ENCODE measurements around the gene EIF2S1.
"Not testable (repeated sequence)": the region's sequence is repeated elsewhere in the genome, so short reads cannot be mapped to it uniquely, and the experiment has no call there.

The EIF2S1 gene

DNA sequence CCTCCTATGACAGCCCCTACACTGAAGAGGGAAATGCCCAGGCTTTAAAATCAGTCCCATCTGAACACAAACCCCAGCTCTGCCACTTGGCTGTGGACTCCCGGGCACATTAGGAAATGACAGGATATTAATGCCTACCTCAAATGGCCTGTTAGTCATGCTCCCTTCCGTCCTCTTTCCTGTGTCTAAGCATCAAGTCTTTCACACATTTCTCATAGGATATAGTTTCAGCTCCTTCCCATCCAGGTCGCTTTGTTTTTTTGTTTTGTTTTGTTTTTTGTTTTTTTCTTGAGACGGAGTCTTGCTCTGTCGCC is 35.7 kb downstream of the EIF2S1 start:
- peak; percentile 22 for DNase-seq (ENCODE audit: low read depth)
- TF ChIP-seq CTCF (IDR thresholded peaks at IDR 0.05; ENCODE audit: low read length, missing control alignments) = no peak
- H3K4me3 ChIP-seq (replicated peaks; ENCODE audit: low read depth, low read length) = no peak overlapping the region

DNA sequence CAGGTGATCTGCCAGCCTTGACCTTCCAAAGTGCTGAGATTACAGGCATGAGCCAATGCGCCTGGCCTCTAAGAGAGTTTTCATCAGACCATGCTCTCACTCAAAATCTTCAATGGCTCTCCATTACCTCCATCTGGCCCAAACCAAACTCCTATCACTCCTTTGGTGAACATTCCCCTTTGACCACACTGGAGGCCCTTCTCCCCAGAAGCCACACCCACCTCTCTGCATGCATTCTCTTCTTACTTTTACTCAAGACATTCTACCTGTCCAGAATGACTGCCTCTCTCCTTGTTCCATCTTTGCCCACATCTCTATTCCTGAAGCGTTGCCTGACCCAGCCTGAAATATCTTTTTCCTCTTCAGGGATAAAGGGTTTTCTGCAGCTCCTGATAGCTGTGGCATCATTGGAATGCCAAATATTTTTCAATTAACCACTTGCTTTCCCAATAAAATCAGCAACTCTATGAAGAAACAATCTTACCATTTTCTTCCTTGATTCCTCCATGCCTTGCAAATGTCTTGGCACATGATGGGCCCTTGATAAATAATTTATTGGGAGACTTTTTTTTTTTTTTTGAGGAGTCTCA is 36.3 kb downstream of the EIF2S1 start:
- TF ChIP-seq CTCF (IDR thresholded peaks at IDR 0.05; ENCODE audit: low read length, missing control alignments) = no peak
- DNase-seq (ENCODE audit: low read depth) = peak; percentile 45
- H3K4me3 ChIP-seq (replicated peaks; ENCODE audit: low read depth, low read length) = no peak overlapping the region

- TF ChIP-seq CTCF (IDR thresholded peaks at IDR 0.05; ENCODE audit: low read length, missing control alignments) = no peak
- no peak overlapping the region for H3K4me3 ChIP-seq (replicated peaks; ENCODE audit: low read depth, low read length)
Observed at GRCh38 chr14:67397536-67397935, 37.4 kb downstream of the EIF2S1 start.

DNA sequence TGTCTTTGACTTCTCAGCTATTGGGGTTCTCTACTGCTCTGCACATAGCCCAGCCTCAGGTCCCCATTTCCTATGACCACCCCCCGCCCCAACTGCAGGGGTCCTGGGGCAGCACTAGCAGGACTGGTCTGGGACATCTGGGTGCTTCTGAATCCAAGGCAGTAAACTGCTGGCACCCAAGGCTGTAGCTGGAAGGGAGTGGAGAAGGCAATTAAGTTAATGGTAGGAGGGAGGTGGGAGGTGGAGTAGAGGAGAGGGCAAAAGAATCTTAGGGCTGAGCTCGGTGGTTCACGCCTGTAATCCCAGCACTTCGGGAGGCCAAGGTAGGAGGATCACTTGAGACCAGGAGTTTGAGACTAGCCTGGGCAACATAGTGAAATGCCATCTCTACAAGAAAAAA is 40.3 kb downstream of the EIF2S1 start:
- no peak for TF ChIP-seq CTCF (IDR thresholded peaks at IDR 0.05; ENCODE audit: low read length, missing control alignments)
- no peak overlapping the region for H3K4me3 ChIP-seq (replicated peaks; ENCODE audit: low read depth, low read length)
- DNase-seq (ENCODE audit: low read depth) = no peak

More at GRCh38 chr14:67397536-67397935, 37.4 kb downstream of the EIF2S1 start:
- DNase-seq (ENCODE audit: low read depth) = no peak

DNA sequence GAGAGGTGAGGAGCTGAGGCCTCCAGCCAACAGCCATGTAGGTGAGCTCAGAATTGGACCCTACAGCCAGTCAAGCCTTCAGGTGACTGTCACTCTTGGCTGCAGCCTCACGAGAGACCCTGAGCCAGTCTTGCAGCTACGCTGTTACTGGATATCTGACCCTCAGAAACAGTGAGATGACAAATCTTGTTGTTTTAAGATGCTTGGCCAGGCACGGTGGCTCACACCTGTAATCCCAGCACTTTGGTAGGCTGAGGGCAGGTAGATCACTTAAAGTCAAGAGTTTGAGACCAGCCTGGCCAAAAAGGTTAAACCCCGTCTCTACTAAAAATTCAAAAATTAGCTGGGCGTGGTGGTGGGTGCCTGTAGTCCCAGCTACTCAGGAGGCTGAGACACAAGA is 45.6 kb downstream of the EIF2S1 start:
- TF ChIP-seq CTCF (IDR thresholded peaks at IDR 0.05; ENCODE audit: low read length, missing control alignments) = no peak
- DNase-seq (ENCODE audit: low read depth) = no peak
- no peak overlapping the region for H3K4me3 ChIP-seq (replicated peaks; ENCODE audit: low read depth, low read length)

DNA sequence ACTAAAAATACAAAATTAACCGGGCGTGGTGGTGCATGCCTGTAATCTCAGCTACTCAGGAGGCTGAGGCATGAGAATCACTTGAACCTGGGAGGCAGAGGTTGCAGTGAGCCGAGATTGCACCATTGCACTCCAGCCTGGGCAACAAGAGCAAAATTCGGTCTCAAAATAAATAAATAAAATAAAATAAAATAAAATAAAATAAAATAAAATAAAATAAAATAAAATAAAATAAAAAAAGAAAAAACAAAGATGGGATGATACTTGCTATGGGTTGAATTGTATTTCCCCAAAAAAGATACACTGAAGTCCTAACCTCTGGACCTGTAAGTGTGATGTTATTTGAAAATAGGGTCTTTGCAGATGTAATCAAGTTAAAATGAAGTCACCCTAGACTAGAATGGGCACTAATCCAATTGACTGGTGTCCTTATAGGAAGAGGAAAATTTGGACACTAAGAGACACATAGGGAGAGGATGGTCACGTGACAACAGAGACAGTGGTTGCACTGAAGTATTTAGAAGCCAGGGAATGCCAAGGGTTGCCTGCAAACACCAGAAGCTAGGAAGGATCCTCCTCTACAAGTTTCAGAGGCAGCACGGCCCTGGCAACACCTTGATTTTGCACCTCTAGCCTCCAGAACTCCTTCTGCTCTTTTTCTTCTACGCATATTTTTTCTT is 48.1 kb downstream of the EIF2S1 start:
- DNase-seq (ENCODE audit: low read depth); H3K4me3 ChIP-seq (replicated peaks; ENCODE audit: low read depth, low read length): not testable (repeated sequence)

- TF ChIP-seq CTCF (IDR thresholded peaks at IDR 0.05; ENCODE audit: low read length, missing control alignments) = no peak
- no peak overlapping the region for H3K4me3 ChIP-seq (replicated peaks; ENCODE audit: low read depth, low read length)
- no peak for DNase-seq (ENCODE audit: low read depth)
Observed at GRCh38 chr14:67409461-67409860, 49.3 kb downstream of the EIF2S1 start.
